MM.1S (cell line): ENCODE data around the gene TBC1D10B.
A peak's percentile ranks its signal among the peaks of the same experiment; 100 is the strongest.

ENCODE experiments used
- DNase-seq: peaks from one replicate; pipeline ENCODE4 v3.0.0-alpha.2; 2015
- H2AFZ ChIP-seq: fragments of 300-600 bp; sonication (generic); 2 replicates; pipeline ENCODE4 v1.6.0; 2016; ENCODE audit warnings: antibody characterized with exemption, low read length
- H3F3A ChIP-seq: fragments of 300-600 bp; sonication (generic); 2 replicates; pipeline ENCODE4 v1.6.1; 2016; ENCODE audit warnings: mild to moderate bottlenecking, antibody characterized with exemption, low read length, moderate library complexity, mixed read lengths; ENCODE audit not compliant: insufficient read depth
- H3K27ac ChIP-seq: fragments of 300-600 bp; sonication (generic); 2 replicates; pipeline ENCODE4 v1.5.1; 2016; ENCODE audit warnings: mild to moderate bottlenecking, low read length
- H3K27me3 ChIP-seq: fragments of 300-600 bp; sonication (generic); replicated peaks from 2 replicates; pipeline ENCODE4 v1.6.0; 2016; ENCODE audit warnings: low read length; ENCODE audit not compliant: insufficient read depth
- H3K36me3 ChIP-seq: fragments of 300-600 bp; sonication (generic); replicated peaks from 2 replicates; pipeline ENCODE4 v1.6.1; 2016; ENCODE audit warnings: mild to moderate bottlenecking, low read length, mixed read lengths; ENCODE audit not compliant: insufficient read depth
- H3K4me1 ChIP-seq: fragments of 300-600 bp; sonication (generic); 2 replicates; pipeline ENCODE4 v1.6.1; 2016; ENCODE audit warnings: low read length, mixed read lengths
- H3K4me2 ChIP-seq: fragments of 300-600 bp; sonication (generic); 2 replicates; pipeline ENCODE4 v1.6.0; 2016; ENCODE audit warnings: low read depth, low read length
- H3K4me3 ChIP-seq: fragments of 300-600 bp; sonication (generic); 2 replicates; pipeline ENCODE4 v1.5.1; 2016; ENCODE audit warnings: low read length, mixed read lengths
- H3K79me2 ChIP-seq: fragments of 300-600 bp; sonication (generic); 2 replicates; pipeline ENCODE4 v1.6.1; 2016; ENCODE audit warnings: mixed run types, low read length, mixed read lengths
- H3K9ac ChIP-seq: fragments of 300-600 bp; sonication (generic); 2 replicates; pipeline ENCODE4 v1.6.1; 2016; ENCODE audit warnings: low read length, mixed read lengths
- H3K9me2 ChIP-seq: fragments of 300-600 bp; sonication (generic); replicated peaks from 2 replicates; pipeline ENCODE4 v1.6.1; 2016; ENCODE audit warnings: mild to moderate bottlenecking, low read length, mixed read lengths; ENCODE audit not compliant: insufficient read depth
- H3K9me3 ChIP-seq: fragments of 300-600 bp; sonication (generic); replicated peaks from 2 replicates; pipeline ENCODE4 v1.6.1; 2016; ENCODE audit warnings: mild to moderate bottlenecking, low read length, mixed read lengths; ENCODE audit not compliant: insufficient read depth
- H4K20me1 ChIP-seq: fragments of 300-600 bp; sonication (generic); 2 replicates; pipeline ENCODE4 v1.6.1; 2016; ENCODE audit warnings: mild to moderate bottlenecking, low read length, moderate library complexity, mixed read lengths; ENCODE audit not compliant: insufficient read depth
- EZH2 ChIP-seq: fragments of 300-600 bp; sonication (generic); optimal IDR thresholded peaks from 2 replicates; pipeline ENCODE3; 2017; ENCODE audit warnings: low read depth, mild to moderate bottlenecking, antibody characterized with exemption, low read length, mixed read lengths
- EZH2phosphoT487 ChIP-seq: fragments of 300-600 bp; sonication (generic); IDR thresholded peaks from 2 replicates; pipeline ENCODE4 v1.6.1; 2018; ENCODE audit warnings: antibody characterized with exemption, low read length
- TF ChIP-seq, protein P1 (sequence below): fragments of 300-600 bp; sonication (generic); IDR thresholded peaks from 2 replicates; pipeline ENCODE4 v1.5.1; 2016; ENCODE audit warnings: antibody characterized with exemption, low read length, mixed read lengths

The TBC1D10B gene

DNA sequence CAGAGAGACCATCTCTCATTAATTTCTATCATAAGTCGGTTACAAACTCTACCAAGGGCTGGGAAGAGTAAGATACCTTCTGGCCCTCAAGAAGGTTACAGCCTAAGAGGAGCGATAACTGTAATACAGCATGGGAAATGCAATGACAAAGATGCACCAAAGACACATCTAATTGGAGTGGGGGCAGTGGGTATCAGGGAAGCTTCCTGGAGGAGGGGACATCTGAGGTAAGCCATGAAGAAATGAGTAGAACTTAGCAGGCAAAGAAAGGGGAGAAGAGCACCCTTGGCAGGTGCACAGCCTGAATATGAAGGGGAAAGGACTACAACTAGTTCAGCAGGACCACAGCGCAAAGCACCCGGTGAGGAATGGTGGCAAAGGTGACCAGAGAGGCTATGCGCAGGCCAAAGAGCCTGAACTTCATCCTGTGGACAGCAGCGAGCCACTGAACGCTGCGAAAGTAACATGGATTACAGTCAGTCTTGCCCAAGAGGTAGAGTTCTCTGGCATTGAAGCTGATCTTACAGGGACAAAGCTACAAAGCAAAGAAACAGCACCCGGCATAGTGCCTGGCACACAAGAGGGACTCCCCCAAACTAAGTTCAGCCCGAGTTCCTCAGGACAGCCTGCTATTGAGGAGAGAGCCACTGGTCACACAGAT, 2.8 kb downstream of the TBC1D10B start:
- Histone ChIP-seq H3F3A (peaks cover 14% of the 10 kb centered on the region), H2AFZ (no peak overlapping the region), H3K9me3 (no peaks in the 10 kb centered on the region), H4K20me1 (peaks cover 13% of the 10 kb centered on the region), H3K36me3 (no peaks in the 10 kb centered on the region), H3K79me2 (peaks cover 74% of the 10 kb centered on the region), H3K9ac (peak overlapping the region; percentile 81; the same call in 1 of the 2 replicates), H3K27me3 (no peaks in the 10 kb centered on the region), H3K4me3 (peak overlapping the region; percentile 96), H3K27ac (no peak overlapping the region), H3K4me1 (peaks cover 18% of the 10 kb centered on the region), H3K4me2 (peak overlapping the region; percentile 97), H3K9me2 (no peaks in the 10 kb centered on the region)
- no peak for TF ChIP-seq EZH2phosphoT487
- TF ChIP-seq, protein P1, sequence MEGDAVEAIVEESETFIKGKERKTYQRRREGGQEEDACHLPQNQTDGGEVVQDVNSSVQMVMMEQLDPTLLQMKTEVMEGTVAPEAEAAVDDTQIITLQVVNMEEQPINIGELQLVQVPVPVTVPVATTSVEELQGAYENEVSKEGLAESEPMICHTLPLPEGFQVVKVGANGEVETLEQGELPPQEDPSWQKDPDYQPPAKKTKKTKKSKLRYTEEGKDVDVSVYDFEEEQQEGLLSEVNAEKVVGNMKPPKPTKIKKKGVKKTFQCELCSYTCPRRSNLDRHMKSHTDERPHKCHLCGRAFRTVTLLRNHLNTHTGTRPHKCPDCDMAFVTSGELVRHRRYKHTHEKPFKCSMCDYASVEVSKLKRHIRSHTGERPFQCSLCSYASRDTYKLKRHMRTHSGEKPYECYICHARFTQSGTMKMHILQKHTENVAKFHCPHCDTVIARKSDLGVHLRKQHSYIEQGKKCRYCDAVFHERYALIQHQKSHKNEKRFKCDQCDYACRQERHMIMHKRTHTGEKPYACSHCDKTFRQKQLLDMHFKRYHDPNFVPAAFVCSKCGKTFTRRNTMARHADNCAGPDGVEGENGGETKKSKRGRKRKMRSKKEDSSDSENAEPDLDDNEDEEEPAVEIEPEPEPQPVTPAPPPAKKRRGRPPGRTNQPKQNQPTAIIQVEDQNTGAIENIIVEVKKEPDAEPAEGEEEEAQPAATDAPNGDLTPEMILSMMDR: no peak
- no peak for TF ChIP-seq EZH2
- DNase-seq: no peak

DNA sequence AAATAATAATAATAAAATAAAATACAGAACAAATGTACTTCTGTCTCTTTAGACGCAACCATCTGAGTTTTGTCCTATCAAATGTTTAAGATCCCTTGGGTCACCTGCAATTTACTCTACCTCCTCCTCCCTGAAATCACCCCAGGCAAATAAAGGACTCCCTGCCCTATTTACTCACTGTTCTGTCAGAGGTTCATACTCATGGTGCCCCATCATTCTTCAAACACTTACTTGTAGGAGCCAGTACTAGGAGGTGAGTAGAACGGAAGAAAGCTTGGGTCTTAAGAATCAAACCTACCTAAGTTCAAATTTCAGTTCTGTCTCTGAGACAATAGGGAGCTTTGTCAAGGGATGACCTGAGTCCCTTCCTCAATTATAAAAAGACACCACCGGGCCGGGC, 3.8 kb downstream of the TBC1D10B start:
- Histone ChIP-seq H4K20me1 (peaks cover 13% of the 10 kb centered on the region), H3K4me2 (no peak overlapping the region), H3K27me3 (no peaks in the 10 kb centered on the region), H3F3A (peaks cover 14% of the 10 kb centered on the region), H3K36me3 (no peaks in the 10 kb centered on the region), H3K79me2 (peaks cover 78% of the 10 kb centered on the region), H3K9ac (no peak overlapping the region), H3K9me3 (no peaks in the 10 kb centered on the region), H3K4me3 (no peak overlapping the region), H2AFZ (no peak overlapping the region), H3K4me1 (peaks cover 12% of the 10 kb centered on the region), H3K27ac (no peak overlapping the region), H3K9me2 (no peaks in the 10 kb centered on the region)
- TF ChIP-seq EZH2phosphoT487 (no peak), EZH2 (no peak)
- TF ChIP-seq, protein P1: no peak
- no peak for DNase-seq

DNA sequence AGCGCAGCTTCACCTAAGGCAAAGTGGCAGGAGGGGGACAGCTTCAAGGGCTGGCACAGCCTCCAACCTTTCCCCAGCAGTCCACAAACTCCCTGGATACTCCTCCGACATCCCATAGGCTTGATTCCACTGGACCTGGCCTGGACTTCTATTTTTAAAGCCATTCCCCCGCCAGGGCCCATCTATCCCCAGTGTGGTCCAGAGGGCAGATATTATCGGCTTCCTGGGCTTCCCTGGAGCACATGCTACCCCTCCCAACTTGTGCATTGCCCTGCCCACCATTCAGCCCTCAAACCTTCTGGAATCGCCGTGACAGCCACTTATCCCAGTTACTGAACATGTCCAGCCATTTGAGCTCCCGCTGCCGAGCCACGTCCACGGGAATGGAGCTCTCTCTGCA, 5.1 kb downstream of the TBC1D10B start:
- Histone ChIP-seq H3K36me3 (no peaks in the 10 kb centered on the region), H3K4me3 (no peak overlapping the region), H3K79me2 (peaks cover 90% of the 10 kb centered on the region)

More for the DNA sequence above, 5.1 kb downstream of the TBC1D10B start:
- no peak for DNase-seq
- peaks cover 14% of the 10 kb centered on the region for H3F3A ChIP-seq
- no peak overlapping the region for H2AFZ ChIP-seq
- H3K9ac ChIP-seq: no peak overlapping the region
- H3K4me1 ChIP-seq: peaks cover 12% of the 10 kb centered on the region
- peaks cover 13% of the 10 kb centered on the region for H4K20me1 ChIP-seq
- H3K27ac ChIP-seq: no peak overlapping the region
- no peak for TF ChIP-seq EZH2phosphoT487
- TF ChIP-seq EZH2: no peak
- TF ChIP-seq, protein P1: no peak
- no peaks in the 10 kb centered on the region for H3K9me3 ChIP-seq
- no peaks in the 10 kb centered on the region for H3K27me3 ChIP-seq
- H3K4me2 ChIP-seq: no peak overlapping the region
- H3K9me2 ChIP-seq: no peaks in the 10 kb centered on the region
